ENCODE measurements around the gene PARD3B.

DNA sequence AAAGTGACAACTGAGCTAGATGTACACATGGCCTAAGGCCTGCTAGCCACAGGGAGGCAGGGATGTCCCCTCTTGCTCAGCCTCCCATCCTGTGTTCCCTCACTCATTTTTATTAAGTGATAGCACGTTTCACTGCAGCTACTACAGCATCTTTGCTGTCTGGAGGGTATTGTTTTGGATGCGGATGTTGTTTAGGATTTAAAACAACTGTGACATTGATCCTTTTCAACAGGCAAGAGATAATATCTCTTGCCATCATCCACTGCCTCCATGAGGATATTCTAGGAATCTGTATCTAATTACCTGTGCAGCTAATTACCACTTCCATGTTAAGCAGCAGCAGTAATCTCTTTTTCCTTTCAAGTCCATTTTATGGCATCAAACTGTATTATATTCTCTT lies 345.4 kb downstream of the PARD3B start:
- TF ChIP-seq SP1 (IDR thresholded peaks at IDR 0.05) (no peak), FOXA1 (IDR thresholded peaks at IDR 0.05) (no peak), ELF4 (IDR thresholded peaks at IDR 0.05) (no peak), TARDBP (IDR thresholded peaks at IDR 0.05) (no peak), HDGF (IDR thresholded peaks at IDR 0.05; ENCODE audit: borderline replicate concordance) (no peak), CTBP1 (IDR thresholded peaks at IDR 0.05; ENCODE audit: borderline replicate concordance) (no peak), SUZ12 (IDR thresholded peaks at IDR 0.05) (no peak), L3MBTL2 (conservative IDR thresholded peaks at IDR 0.05) (no peak), LEF1 (IDR thresholded peaks at IDR 0.05; ENCODE audit: borderline replicate concordance) (no peak), FOXK2 (IDR thresholded peaks at IDR 0.05) (no peak), BHLHE40 (IDR thresholded peaks at IDR 0.05; ENCODE audit: borderline replicate concordance) (no peak), ARNT (IDR thresholded peaks at IDR 0.05) (no peak), FOXM1 (IDR thresholded peaks at IDR 0.05; ENCODE audit: borderline replicate concordance) (no peak)
